ENCODE results near the gene NF2. TPM values are rescaled to one million over a fixed set of nuclear protein-coding genes. Genes with fewer than 3 reads are reported as not detected.
A peak's percentile ranks its signal among the peaks of the same experiment; 100 is the strongest.

Gene NF2
- total and polyA plus RNA-seq, 7 donors, result 12.8 to 59.7 (median 43.2) TPM

- Histone ChIP-seq H3K27me3 (ENCODE audit: insufficient read depth in 3 of 3, low read length in 2 of 3) (no peaks in the 10 kb centered on the region), H3K9me3 (no peaks in the 10 kb centered on the region), H3K4me3 (no peak overlapping the region), H3K4me1 (peaks cover 20% of the 10 kb centered on the region), H3K27ac (no peak overlapping the region), H3K36me3 (ENCODE audit: insufficient read depth in 1 of 2, low read depth in 1 of 2) (peaks cover 0 to 30% of the 10 kb centered on the region in 2 donors)
- intact Hi-C loops (cut with DNase I), result no loop called here
- ATAC-seq (peak in 2 of 4 donors; percentile 6 to 31), DNase-seq (no peak)
- TF ChIP-seq, protein P1, sequence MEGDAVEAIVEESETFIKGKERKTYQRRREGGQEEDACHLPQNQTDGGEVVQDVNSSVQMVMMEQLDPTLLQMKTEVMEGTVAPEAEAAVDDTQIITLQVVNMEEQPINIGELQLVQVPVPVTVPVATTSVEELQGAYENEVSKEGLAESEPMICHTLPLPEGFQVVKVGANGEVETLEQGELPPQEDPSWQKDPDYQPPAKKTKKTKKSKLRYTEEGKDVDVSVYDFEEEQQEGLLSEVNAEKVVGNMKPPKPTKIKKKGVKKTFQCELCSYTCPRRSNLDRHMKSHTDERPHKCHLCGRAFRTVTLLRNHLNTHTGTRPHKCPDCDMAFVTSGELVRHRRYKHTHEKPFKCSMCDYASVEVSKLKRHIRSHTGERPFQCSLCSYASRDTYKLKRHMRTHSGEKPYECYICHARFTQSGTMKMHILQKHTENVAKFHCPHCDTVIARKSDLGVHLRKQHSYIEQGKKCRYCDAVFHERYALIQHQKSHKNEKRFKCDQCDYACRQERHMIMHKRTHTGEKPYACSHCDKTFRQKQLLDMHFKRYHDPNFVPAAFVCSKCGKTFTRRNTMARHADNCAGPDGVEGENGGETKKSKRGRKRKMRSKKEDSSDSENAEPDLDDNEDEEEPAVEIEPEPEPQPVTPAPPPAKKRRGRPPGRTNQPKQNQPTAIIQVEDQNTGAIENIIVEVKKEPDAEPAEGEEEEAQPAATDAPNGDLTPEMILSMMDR (IDR thresholded peaks at IDR 0.05), result no peak
- 78 to 89% (median 82%) methylated on average over 6 of the region's 6 CpGs for WGBS, 3 donors
Measured at GRCh38 chr22:29732883-29733282, 129.4 kb downstream of the NF2 start.

DNA sequence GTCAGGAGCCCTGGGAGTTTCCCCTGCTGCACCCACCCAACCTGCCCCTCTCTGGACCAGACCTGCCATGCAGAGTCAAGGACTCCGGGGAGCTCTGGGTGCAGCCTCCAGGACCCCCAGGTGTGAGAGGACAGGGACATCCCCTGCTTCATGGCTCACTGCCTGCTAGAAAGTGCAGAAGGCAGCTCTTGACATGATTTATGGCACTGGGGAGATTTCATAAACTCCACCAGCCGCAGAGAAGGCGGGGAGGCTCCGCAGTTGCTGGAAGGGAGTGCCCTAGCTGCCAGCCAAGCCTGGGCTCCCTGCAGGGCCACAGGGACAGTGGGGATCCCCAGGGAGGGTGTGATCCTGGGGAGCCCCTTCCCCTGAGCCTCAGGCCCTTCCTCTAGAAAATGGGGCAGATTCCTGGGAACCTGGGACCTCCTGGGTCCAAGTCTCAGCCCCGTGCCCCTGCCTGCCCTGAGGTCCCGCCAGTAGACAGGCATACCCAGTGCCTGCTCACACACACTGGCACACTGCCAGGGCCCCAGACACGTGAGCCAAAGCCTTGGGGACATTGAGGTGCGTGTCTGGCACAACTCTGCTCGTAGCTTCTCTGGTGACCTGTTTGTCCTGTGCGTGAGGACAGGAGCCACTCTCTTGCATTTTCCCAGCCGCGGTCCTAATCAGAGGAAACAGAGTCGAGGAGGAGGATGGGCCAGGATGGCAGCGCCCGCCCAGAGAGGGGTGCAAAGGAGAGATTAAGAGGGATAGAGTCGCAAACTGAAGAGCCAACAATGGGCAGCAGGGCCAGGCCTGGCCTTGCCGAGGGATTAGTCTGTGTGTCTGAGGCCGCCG is 130.1 kb downstream of the NF2 start:
- DNase-seq, result peak; percentile 53 to 81
- peaks cover 0 to 33% of the 10 kb centered on the region in 2 donors for H3K36me3 ChIP-seq (ENCODE audit: insufficient read depth in 1 of 2, low read depth in 1 of 2)

DNA sequence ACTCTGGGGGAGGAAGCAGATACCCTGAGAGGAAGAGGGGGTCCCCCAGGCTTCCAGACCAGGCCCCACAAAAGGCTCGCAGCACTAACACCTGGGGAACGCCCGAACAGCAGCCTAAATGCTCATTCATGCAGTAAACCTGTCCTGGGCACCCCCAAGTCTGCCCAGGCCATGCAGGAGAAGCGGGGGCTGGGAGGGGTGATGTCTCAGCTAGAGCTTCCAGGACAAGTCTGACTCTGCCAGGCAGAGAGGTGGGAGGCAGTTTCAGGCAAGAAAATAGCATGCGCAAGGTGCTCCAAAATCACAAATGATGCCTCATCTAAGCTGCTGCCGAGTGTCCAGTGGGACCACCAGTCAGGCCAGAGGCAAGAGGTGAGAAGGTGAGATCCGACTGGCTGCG is 131.0 kb downstream of the NF2 start:
- Histone ChIP-seq H3K27me3 (ENCODE audit: insufficient read depth in 3 of 3, low read length in 2 of 3) (no peaks in the 10 kb centered on the region), H3K4me3 (no peak overlapping the region), H3K36me3 (ENCODE audit: insufficient read depth in 1 of 2, low read depth in 1 of 2) (peaks cover 0 to 41% of the 10 kb centered on the region in 2 donors), H3K9me3 (no peaks in the 10 kb centered on the region), H3K27ac (no peak overlapping the region), H3K4me1 (peaks cover 20% of the 10 kb centered on the region)
- WGBS, 3 donors, result 92 to 96% (median 93%) methylated on average over 8 of the region's 8 CpGs
- DNase-seq (no peak), ATAC-seq (no peak)
- TF ChIP-seq, protein P1 (IDR thresholded peaks at IDR 0.05), result no peak
- intact Hi-C loops (cut with DNase I), result no loop called here

More for the DNA sequence above, 130.1 kb downstream of the NF2 start:
- peaks cover 20% of the 10 kb centered on the region for H3K4me1 ChIP-seq
- no peak overlapping the region for H3K4me3 ChIP-seq
- intact Hi-C loops (cut with DNase I), result no loop called here
- WGBS, 3 donors, result 32 to 54% (median 40%) methylated on average over 19 of the region's 19 CpGs
- TF ChIP-seq, protein P1 (IDR thresholded peaks at IDR 0.05), result no peak
- peak; percentile 62 to 80 (median 79) for ATAC-seq
- H3K27me3 ChIP-seq (ENCODE audit: insufficient read depth in 3 of 3, low read length in 2 of 3), result no peaks in the 10 kb centered on the region
- H3K27ac ChIP-seq, result peak overlapping the region; percentile 43
- H3K9me3 ChIP-seq, result no peaks in the 10 kb centered on the region

GRCh38 chr22:29734838-29735237 is 131.4 kb downstream of the NF2 start:
- peaks cover 0 to 45% of the 10 kb centered on the region in 2 donors for H3K36me3 ChIP-seq (ENCODE audit: insufficient read depth in 1 of 2, low read depth in 1 of 2)
- ATAC-seq (no peak), DNase-seq (no peak)
- no peaks in the 10 kb centered on the region for H3K27me3 ChIP-seq (ENCODE audit: insufficient read depth in 3 of 3, low read length in 2 of 3)
- no peak overlapping the region for H3K4me3 ChIP-seq
- 74 to 80% (median 79%) methylated on average over 9 of the region's 9 CpGs for WGBS, 3 donors
- no peak overlapping the region for H3K27ac ChIP-seq
- no peaks in the 10 kb centered on the region for H3K9me3 ChIP-seq
- TF ChIP-seq, protein P1 (IDR thresholded peaks at IDR 0.05), result no peak
- intact Hi-C loops (cut with DNase I), result no loop called here
- H3K4me1 ChIP-seq, result peaks cover 20% of the 10 kb centered on the region

Measured in psoas muscle (tissue), 8 donors.